ENCODE data around the gene MTUS2. TPM values are rescaled to one million over a fixed set of nuclear protein-coding genes. Genes with fewer than 3 reads are reported as not detected.

Gene MTUS2
- total RNA-seq, 1 experiment from 2014 or later = 1.7 TPM

GRCh38 chr13:29459813-29460355 is 639.7 kb downstream of the MTUS2 start:
- no peak overlapping the region for H3K4me3 Mint-ChIP-seq (ENCODE audit: unreplicated experiment)
- no peaks in the 10 kb centered on the region for H3K9me3 ChIP-seq
- H3K9me3 Mint-ChIP-seq (ENCODE audit: unreplicated experiment) = no peaks in the 10 kb centered on the region
- CTCF ChIA-PET = no interaction called here
- 0 out of 2 replicates have a peak, but pooled peaks cover 3% of the 10 kb centered on the region for H3K4me1 ChIP-seq
- BruUV-seq (replicated peaks) = no TSS peak
- POLR2A ChIA-PET = no interaction called here
- H3K27me3 ChIP-seq (replicated peaks; ENCODE audit: control insufficient read depth, insufficient read depth, low read length) = no peaks in the 10 kb centered on the region
- no peaks in the 10 kb centered on the region for H3K4me1 Mint-ChIP-seq (ENCODE audit: low read depth, unreplicated experiment)
- H3K27ac Mint-ChIP-seq (ENCODE audit: unreplicated experiment) = no peak overlapping the region
- no peaks in the 10 kb centered on the region for H3K36me3 ChIP-seq (ENCODE audit: control insufficient read depth, insufficient read depth, low read length)
- TF ChIP-seq, protein P1, sequence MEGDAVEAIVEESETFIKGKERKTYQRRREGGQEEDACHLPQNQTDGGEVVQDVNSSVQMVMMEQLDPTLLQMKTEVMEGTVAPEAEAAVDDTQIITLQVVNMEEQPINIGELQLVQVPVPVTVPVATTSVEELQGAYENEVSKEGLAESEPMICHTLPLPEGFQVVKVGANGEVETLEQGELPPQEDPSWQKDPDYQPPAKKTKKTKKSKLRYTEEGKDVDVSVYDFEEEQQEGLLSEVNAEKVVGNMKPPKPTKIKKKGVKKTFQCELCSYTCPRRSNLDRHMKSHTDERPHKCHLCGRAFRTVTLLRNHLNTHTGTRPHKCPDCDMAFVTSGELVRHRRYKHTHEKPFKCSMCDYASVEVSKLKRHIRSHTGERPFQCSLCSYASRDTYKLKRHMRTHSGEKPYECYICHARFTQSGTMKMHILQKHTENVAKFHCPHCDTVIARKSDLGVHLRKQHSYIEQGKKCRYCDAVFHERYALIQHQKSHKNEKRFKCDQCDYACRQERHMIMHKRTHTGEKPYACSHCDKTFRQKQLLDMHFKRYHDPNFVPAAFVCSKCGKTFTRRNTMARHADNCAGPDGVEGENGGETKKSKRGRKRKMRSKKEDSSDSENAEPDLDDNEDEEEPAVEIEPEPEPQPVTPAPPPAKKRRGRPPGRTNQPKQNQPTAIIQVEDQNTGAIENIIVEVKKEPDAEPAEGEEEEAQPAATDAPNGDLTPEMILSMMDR (IDR thresholded peaks at IDR 0.05; ENCODE audit: insufficient read depth in 1 of 2, low read depth in 1 of 2, low read length in 1 of 2, severe bottlenecking in 1 of 2, unreplicated experiment in 1 of 2) = no peak
- intact Hi-C loops (cut with micrococcal nuclease; ENCODE audit: unreplicated experiment) = no loop called here
- H3K36me3 Mint-ChIP-seq (ENCODE audit: insufficient read depth, unreplicated experiment) = no peaks in the 10 kb centered on the region
- DNase-seq = no peak
- no peaks in the 10 kb centered on the region for H3K27me3 Mint-ChIP-seq (ENCODE audit: insufficient read depth, unreplicated experiment)
- no peak overlapping the region for H3K4me3 ChIP-seq (ENCODE audit: low read depth, low read length)

GRCh38 chr13:29464105-29464679 is 644.1 kb downstream of the MTUS2 start:
- Mint-ChIP-seq H3K4me1 (ENCODE audit: low read depth, unreplicated experiment) (no peaks in the 10 kb centered on the region), H3K4me3 (ENCODE audit: unreplicated experiment) (no peak overlapping the region), H3K27me3 (ENCODE audit: insufficient read depth, unreplicated experiment) (no peaks in the 10 kb centered on the region), H3K27ac (ENCODE audit: unreplicated experiment) (no peak overlapping the region), H3K9me3 (ENCODE audit: unreplicated experiment) (no peaks in the 10 kb centered on the region), H3K36me3 (ENCODE audit: insufficient read depth, unreplicated experiment) (no peaks in the 10 kb centered on the region)
- Histone ChIP-seq H3K27me3 (replicated peaks; ENCODE audit: control insufficient read depth, insufficient read depth, low read length) (no peaks in the 10 kb centered on the region), H3K36me3 (ENCODE audit: control insufficient read depth, insufficient read depth, low read length) (no peaks in the 10 kb centered on the region), H3K9me3 (no peaks in the 10 kb centered on the region), H3K4me1 (no peaks in the 10 kb centered on the region), H3K4me3 (ENCODE audit: low read depth, low read length) (no peak overlapping the region)
- TF ChIP-seq, protein P1 (IDR thresholded peaks at IDR 0.05; ENCODE audit: insufficient read depth in 1 of 2, low read depth in 1 of 2, low read length in 1 of 2, severe bottlenecking in 1 of 2, unreplicated experiment in 1 of 2) = no peak
- intact Hi-C loops (cut with micrococcal nuclease; ENCODE audit: unreplicated experiment) = no loop called here
- ChIA-PET POLR2A (no interaction called here), CTCF (interaction anchor here (0.6 kb wide), 1 partner anchor 8 kb away, joined by 3 read pairs; no protein-coding TSS in a partner anchor)
- BruUV-seq (replicated peaks) = no TSS peak
- DNase-seq = no peak

GRCh38 chr13:29465741-29466293 is 645.7 kb downstream of the MTUS2 start:
- H3K9me3 ChIP-seq = no peaks in the 10 kb centered on the region
- no peak overlapping the region for H3K4me3 Mint-ChIP-seq (ENCODE audit: unreplicated experiment)
- H3K27me3 ChIP-seq (replicated peaks; ENCODE audit: control insufficient read depth, insufficient read depth, low read length) = no peaks in the 10 kb centered on the region
- no TSS peak for BruUV-seq (replicated peaks)
- no peaks in the 10 kb centered on the region for H3K4me1 ChIP-seq
- no peaks in the 10 kb centered on the region for H3K36me3 ChIP-seq (ENCODE audit: control insufficient read depth, insufficient read depth, low read length)
- no peak overlapping the region for H3K27ac Mint-ChIP-seq (ENCODE audit: unreplicated experiment)
- H3K4me1 Mint-ChIP-seq (ENCODE audit: low read depth, unreplicated experiment) = no peaks in the 10 kb centered on the region
- no peaks in the 10 kb centered on the region for H3K36me3 Mint-ChIP-seq (ENCODE audit: insufficient read depth, unreplicated experiment)
- no peak overlapping the region for H3K4me3 ChIP-seq (ENCODE audit: low read depth, low read length)
- no peaks in the 10 kb centered on the region for H3K27me3 Mint-ChIP-seq (ENCODE audit: insufficient read depth, unreplicated experiment)
- intact Hi-C loops (cut with micrococcal nuclease; ENCODE audit: unreplicated experiment) = loop anchor here (5.0 kb wide), 1 partner anchor 39 kb away; no protein-coding TSS in a partner anchor
- no peak for DNase-seq
- TF ChIP-seq, protein P1 (IDR thresholded peaks at IDR 0.05; ENCODE audit: insufficient read depth in 1 of 2, low read depth in 1 of 2, low read length in 1 of 2, severe bottlenecking in 1 of 2, unreplicated experiment in 1 of 2) = no peak
- ChIA-PET POLR2A (no interaction called here), CTCF (no interaction called here)
- H3K9me3 Mint-ChIP-seq (ENCODE audit: unreplicated experiment) = no peaks in the 10 kb centered on the region
